ENCODE data around the gene RNF208.
A peak's percentile ranks its signal among the peaks of the same experiment; 100 is the strongest.

Gene RNF208

DNA sequence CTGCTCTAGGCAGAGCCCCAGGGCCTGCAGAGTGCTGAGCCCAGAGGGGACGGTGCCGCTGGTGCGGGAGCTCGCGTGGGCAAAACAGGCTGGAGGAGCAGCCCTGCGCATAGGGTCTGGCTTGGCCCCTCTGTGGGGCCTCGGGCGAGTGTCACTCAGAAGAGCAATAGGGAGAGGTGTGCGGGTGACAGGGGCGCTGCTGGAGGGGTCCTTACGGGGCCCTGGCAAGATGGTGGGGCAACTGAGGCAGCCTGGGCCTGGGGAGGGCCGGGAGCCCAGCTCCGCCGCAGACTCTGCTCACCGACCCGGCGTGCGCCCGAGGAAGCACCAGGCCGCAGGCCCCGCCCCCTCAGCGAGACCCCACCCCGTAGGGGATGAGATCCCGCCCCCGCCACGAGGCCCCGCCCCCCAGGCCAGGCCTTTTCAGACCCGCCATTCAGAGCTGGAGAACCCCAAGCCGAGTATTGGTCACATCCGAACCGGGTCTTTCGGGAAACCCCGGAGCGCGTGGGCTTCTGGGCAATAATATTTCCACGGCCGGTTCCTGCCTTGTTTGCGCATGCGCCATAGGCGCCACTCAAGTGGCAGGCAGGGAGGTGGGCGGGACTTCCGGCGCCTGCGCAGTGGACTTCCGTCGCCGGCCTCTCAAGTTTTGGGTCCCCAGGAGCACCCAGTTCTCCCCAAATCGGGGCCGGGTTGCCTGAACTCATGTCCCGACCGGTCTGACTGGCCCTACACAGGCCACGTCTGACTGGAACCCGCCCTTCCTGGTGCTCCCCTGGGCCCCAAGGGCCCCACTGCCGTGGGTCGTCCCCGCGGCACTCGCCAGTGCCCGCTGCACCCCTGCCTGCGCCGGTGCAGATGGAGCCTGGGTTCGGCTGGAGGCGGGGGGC, 1.3 kb upstream of the RNF208 start (continued):
- TF ChIP-seq, protein P1, sequence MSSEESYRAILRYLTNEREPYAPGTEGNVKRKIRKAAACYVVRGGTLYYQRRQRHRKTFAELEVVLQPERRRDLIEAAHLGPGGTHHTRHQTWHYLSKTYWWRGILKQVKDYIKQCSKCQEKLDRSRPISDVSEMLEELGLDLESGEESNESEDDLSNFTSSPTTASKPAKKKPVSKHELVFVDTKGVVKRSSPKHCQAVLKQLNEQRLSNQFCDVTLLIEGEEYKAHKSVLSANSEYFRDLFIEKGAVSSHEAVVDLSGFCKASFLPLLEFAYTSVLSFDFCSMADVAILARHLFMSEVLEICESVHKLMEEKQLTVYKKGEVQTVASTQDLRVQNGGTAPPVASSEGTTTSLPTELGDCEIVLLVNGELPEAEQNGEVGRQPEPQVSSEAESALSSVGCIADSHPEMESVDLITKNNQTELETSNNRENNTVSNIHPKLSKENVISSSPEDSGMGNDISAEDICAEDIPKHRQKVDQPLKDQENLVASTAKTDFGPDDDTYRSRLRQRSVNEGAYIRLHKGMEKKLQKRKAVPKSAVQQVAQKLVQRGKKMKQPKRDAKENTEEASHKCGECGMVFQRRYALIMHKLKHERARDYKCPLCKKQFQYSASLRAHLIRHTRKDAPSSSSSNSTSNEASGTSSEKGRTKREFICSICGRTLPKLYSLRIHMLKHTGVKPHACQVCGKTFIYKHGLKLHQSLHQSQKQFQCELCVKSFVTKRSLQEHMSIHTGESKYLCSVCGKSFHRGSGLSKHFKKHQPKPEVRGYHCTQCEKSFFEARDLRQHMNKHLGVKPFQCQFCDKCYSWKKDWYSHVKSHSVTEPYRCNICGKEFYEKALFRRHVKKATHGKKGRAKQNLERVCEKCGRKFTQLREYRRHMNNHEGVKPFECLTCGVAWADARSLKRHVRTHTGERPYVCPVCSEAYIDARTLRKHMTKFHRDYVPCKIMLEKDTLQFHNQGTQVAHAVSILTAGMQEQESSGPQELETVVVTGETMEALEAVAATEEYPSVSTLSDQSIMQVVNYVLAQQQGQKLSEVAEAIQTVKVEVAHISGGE (tag by site-specific recombination; conservative IDR thresholded peaks at IDR 0.05; ENCODE audit: low read depth) = peak; percentile 97
- TF ChIP-seq ZNF394 (tag by site-specific recombination; IDR thresholded peaks at IDR 0.05; ENCODE audit: borderline replicate concordance) (no peak), ZSCAN23 (tag by site-specific recombination; IDR thresholded peaks at IDR 0.05) (no peak), ZNF514 (tag by site-specific recombination; IDR thresholded peaks at IDR 0.05) (no peak), MZF1 (tag by site-specific recombination; IDR thresholded peaks at IDR 0.05; ENCODE audit: borderline replicate concordance) (no peak), ZNF561 (tag by site-specific recombination; IDR thresholded peaks at IDR 0.05; ENCODE audit: borderline replicate concordance) (no peak), ZNF175 (tag by site-specific recombination; IDR thresholded peaks at IDR 0.05) (no peak), ZNF48 (tag by site-specific recombination; IDR thresholded peaks at IDR 0.05) (no peak), ZNF510 (tag by site-specific recombination; IDR thresholded peaks at IDR 0.05; ENCODE audit: insufficient replicate concordance) (no peak), ZNF132 (tag by site-specific recombination; IDR thresholded peaks at IDR 0.05; ENCODE audit: borderline replicate concordance) (no peak), ZNF501 (tag by site-specific recombination; IDR thresholded peaks at IDR 0.05) (0 out of 2 replicates have a peak, but pooled peaks have one; percentile 58), ZNF146 (tag by site-specific recombination; IDR thresholded peaks at IDR 0.05) (no peak), WT1 (tag by site-specific recombination; IDR thresholded peaks at IDR 0.05) (no peak), GLIS2 (tag by site-specific recombination; IDR thresholded peaks at IDR 0.05) (peak; percentile 90; the same call in 1 of the 2 replicates), ZNF169 (tag by site-specific recombination; IDR thresholded peaks at IDR 0.05) (no peak), PRDM1 (tag by site-specific recombination; IDR thresholded peaks at IDR 0.05) (no peak), ZNF184 (tag by site-specific recombination; IDR thresholded peaks at IDR 0.05) (no peak), ZNF239 (tag by site-specific recombination; IDR thresholded peaks at IDR 0.05) (no peak)
- TF ChIP-seq, protein P2, sequence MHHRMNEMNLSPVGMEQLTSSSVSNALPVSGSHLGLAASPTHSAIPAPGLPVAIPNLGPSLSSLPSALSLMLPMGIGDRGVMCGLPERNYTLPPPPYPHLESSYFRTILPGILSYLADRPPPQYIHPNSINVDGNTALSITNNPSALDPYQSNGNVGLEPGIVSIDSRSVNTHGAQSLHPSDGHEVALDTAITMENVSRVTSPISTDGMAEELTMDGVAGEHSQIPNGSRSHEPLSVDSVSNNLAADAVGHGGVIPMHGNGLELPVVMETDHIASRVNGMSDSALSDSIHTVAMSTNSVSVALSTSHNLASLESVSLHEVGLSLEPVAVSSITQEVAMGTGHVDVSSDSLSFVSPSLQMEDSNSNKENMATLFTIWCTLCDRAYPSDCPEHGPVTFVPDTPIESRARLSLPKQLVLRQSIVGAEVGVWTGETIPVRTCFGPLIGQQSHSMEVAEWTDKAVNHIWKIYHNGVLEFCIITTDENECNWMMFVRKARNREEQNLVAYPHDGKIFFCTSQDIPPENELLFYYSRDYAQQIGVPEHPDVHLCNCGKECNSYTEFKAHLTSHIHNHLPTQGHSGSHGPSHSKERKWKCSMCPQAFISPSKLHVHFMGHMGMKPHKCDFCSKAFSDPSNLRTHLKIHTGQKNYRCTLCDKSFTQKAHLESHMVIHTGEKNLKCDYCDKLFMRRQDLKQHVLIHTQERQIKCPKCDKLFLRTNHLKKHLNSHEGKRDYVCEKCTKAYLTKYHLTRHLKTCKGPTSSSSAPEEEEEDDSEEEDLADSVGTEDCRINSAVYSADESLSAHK (tag by site-specific recombination; IDR thresholded peaks at IDR 0.05) = no peak
- TF ChIP-seq, protein P3, sequence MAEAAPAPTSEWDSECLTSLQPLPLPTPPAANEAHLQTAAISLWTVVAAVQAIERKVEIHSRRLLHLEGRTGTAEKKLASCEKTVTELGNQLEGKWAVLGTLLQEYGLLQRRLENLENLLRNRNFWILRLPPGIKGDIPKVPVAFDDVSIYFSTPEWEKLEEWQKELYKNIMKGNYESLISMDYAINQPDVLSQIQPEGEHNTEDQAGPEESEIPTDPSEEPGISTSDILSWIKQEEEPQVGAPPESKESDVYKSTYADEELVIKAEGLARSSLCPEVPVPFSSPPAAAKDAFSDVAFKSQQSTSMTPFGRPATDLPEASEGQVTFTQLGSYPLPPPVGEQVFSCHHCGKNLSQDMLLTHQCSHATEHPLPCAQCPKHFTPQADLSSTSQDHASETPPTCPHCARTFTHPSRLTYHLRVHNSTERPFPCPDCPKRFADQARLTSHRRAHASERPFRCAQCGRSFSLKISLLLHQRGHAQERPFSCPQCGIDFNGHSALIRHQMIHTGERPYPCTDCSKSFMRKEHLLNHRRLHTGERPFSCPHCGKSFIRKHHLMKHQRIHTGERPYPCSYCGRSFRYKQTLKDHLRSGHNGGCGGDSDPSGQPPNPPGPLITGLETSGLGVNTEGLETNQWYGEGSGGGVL (tag by site-specific recombination; IDR thresholded peaks at IDR 0.05) = no peak
- TF ChIP-seq, protein P4, sequence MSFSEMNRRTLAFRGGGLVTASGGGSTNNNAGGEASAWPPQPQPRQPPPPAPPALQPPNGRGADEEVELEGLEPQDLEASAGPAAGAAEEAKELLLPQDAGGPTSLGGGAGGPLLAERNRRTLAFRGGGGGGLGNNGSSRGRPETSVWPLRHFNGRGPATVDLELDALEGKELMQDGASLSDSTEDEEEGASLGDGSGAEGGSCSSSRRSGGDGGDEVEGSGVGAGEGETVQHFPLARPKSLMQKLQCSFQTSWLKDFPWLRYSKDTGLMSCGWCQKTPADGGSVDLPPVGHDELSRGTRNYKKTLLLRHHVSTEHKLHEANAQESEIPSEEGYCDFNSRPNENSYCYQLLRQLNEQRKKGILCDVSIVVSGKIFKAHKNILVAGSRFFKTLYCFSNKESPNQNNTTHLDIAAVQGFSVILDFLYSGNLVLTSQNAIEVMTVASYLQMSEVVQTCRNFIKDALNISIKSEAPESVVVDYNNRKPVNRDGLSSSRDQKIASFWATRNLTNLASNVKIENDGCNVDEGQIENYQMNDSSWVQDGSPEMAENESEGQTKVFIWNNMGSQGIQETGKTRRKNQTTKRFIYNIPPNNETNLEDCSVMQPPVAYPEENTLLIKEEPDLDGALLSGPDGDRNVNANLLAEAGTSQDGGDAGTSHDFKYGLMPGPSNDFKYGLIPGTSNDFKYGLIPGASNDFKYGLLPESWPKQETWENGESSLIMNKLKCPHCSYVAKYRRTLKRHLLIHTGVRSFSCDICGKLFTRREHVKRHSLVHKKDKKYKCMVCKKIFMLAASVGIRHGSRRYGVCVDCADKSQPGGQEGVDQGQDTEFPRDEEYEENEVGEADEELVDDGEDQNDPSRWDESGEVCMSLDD (tag by site-specific recombination; IDR thresholded peaks at IDR 0.05) = peak; percentile 96
- TF ChIP-seq, protein P5, sequence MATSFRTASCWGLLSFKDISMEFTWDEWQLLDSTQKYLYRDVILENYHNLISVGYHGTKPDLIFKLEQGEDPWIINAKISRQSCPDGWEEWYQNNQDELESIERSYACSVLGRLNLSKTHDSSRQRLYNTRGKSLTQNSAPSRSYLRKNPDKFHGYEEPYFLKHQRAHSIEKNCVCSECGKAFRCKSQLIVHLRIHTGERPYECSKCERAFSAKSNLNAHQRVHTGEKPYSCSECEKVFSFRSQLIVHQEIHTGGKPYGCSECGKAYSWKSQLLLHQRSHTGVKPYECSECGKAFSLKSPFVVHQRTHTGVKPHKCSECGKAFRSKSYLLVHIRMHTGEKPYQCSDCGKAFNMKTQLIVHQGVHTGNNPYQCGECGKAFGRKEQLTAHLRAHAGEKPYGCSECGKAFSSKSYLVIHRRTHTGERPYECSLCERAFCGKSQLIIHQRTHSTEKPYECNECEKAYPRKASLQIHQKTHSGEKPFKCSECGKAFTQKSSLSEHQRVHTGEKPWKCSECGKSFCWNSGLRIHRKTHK (tag by site-specific recombination; IDR thresholded peaks at IDR 0.05) = no peak
- TF ChIP-seq, protein P6, sequence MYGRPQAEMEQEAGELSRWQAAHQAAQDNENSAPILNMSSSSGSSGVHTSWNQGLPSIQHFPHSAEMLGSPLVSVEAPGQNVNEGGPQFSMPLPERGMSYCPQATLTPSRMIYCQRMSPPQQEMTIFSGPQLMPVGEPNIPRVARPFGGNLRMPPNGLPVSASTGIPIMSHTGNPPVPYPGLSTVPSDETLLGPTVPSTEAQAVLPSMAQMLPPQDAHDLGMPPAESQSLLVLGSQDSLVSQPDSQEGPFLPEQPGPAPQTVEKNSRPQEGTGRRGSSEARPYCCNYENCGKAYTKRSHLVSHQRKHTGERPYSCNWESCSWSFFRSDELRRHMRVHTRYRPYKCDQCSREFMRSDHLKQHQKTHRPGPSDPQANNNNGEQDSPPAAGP (tag by site-specific recombination; IDR thresholded peaks at IDR 0.05) = no peak
- TF ChIP-seq, protein P7, sequence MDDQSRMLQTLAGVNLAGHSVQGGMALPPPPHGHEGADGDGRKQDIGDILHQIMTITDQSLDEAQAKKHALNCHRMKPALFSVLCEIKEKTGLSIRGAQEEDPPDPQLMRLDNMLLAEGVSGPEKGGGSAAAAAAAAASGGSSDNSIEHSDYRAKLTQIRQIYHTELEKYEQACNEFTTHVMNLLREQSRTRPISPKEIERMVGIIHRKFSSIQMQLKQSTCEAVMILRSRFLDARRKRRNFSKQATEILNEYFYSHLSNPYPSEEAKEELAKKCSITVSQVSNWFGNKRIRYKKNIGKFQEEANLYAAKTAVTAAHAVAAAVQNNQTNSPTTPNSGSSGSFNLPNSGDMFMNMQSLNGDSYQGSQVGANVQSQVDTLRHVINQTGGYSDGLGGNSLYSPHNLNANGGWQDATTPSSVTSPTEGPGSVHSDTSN (CRISPR knock-in tag; IDR thresholded peaks at IDR 0.05) = no peak

Measured in HEK293 (cell line).